A549 (cell line): ENCODE measurements around the gene GPNMB. TPM values are rescaled to one million over a fixed set of nuclear protein-coding genes. Genes with fewer than 3 reads are reported as not detected.

Source experiments
- ATAC-seq, 2 experiments: fragments of 200-7000 bp in 1 of 2; fragments of >200 bp in 1 of 2; cut with Nextera tagmentation in 1 of 2; cut with Tn5 transposase in 1 of 2; 3 replicates each; pipeline versions ENCODE4 v1.8.0 to v1.9.1; 2018 to 2020; ENCODE audit warnings: mild to moderate bottlenecking in 1 of 2, moderate library complexity in 1 of 2
- CTCF ChIA-PET: fragments of 300-600 bp; sonication (Branson Sonifier 250); formaldehyde crosslinking; extraction: SDS; loops from one replicate; lab custom pipeline; 2021; ENCODE audit warnings: antibody characterized with exemption, inconsistent platforms; lab: Yijun Ruan, JAX
- POLR2A ChIA-PET: fragments of 350-600 bp; formaldehyde crosslinking; extraction: SDS; loops from one replicate; lab custom pipeline; 2021; ENCODE audit warnings: antibody characterized with exemption, inconsistent platforms; lab: Yijun Ruan, JAX
- DNase-seq, 2 experiments: peaks; one replicate each; pipeline versions ENCODE4 v3.0.0 to v3.0.0-alpha.2; 2011 to 2016; ENCODE audit warnings: low read depth in 1 of 2, low spot score in 1 of 2
- FAIRE-seq: peaks from 2 replicates; lab custom pipeline; 2011; peaks lifted over from hg19 to GRCh38; lab: Jason Lieb, UNC
- H3K27ac ChIP-seq, 2 experiments: fragments of >200 bp; sonication (Bioruptor Twin); formaldehyde crosslinking; 3 replicates each; pipeline ENCODE4 v1.5.1; 2016 to 2017
- H3K4me1 ChIP-seq: fragments of >200 bp; sonication (Bioruptor Twin); formaldehyde crosslinking; 3 replicates; pipeline ENCODE4 v1.6.1; 2016
- H3K4me2 ChIP-seq: fragments of >200 bp; sonication (Bioruptor Twin); formaldehyde crosslinking; 3 replicates; pipeline ENCODE4 v1.6.1; 2016
- H3K4me3 ChIP-seq: fragments of >200 bp; sonication (Bioruptor Twin); formaldehyde crosslinking; 3 replicates; pipeline ENCODE4 v1.5.1; 2016
- H3K9me3 ChIP-seq: fragments of >200 bp; sonication (Bioruptor Twin); formaldehyde crosslinking; 3 replicates; pipeline ENCODE4 v1.6.1; 2016
- BHLHE40 ChIP-seq: IDR thresholded peaks from 2 replicates; pipeline ENCODE4 v1.6.1; 2012; ENCODE audit warnings: low read depth, low read length, inconsistent platforms
- CBX2 ChIP-seq: fragments of 200-600 bp; sonication (generic); IDR thresholded peaks from 2 replicates; pipeline ENCODE4 v1.6.1; 2016; ENCODE audit warnings: low read depth, mild to moderate bottlenecking, borderline replicate concordance
- CEBPB ChIP-seq, 2 experiments: fragments of >200 bp in 1 of 2; sonication (Bioruptor Twin) in 1 of 2; formaldehyde crosslinking in 1 of 2; IDR thresholded peaks; 2 replicates each; pipeline ENCODE4 v1.6.1; 2012 to 2016
- CHD2 ChIP-seq: fragments of 150-350 bp; IDR thresholded peaks from 2 replicates; pipeline ENCODE4 v1.6.1; 2014; ENCODE audit warnings: low read length; ENCODE audit not compliant: partially characterized antibody
- CHD4 ChIP-seq: fragments of 200-600 bp; sonication (generic); IDR thresholded peaks from 2 replicates; pipeline ENCODE4 v1.6.1; 2016; ENCODE audit warnings: antibody characterized with exemption, mild to moderate bottlenecking, borderline replicate concordance
- EHMT2 ChIP-seq: fragments of 200-600 bp; sonication (generic); IDR thresholded peaks from 2 replicates; pipeline ENCODE4 v1.6.1; 2016; ENCODE audit warnings: antibody characterized with exemption, low read depth, mild to moderate bottlenecking, moderate library complexity
- FOXS1 ChIP-seq: fragments of 250-450 bp; sonication (Bioruptor Pico); IDR thresholded peaks from 2 replicates; pipeline ENCODE4 v1.5.0; 2020; ENCODE audit warnings: mild to moderate bottlenecking, moderate library complexity
- GATA3 ChIP-seq: IDR thresholded peaks from 2 replicates; pipeline ENCODE4 v1.6.1; 2012; ENCODE audit warnings: borderline replicate concordance
- HDAC2 ChIP-seq: fragments of 200-600 bp; sonication (generic); IDR thresholded peaks from 2 replicates; pipeline ENCODE4 v1.6.1; 2016
- HMGXB4 ChIP-seq: fragments of 250-450 bp; sonication (Bioruptor Pico); IDR thresholded peaks from 2 replicates; pipeline ENCODE4 v1.5.0; 2021; ENCODE audit warnings: mild to moderate bottlenecking, moderate library complexity, borderline replicate concordance
- HOXB5 ChIP-seq: fragments of 250-450 bp; sonication (Bioruptor Pico); IDR thresholded peaks from 2 replicates; pipeline ENCODE4 v1.5.0; 2020; ENCODE audit warnings: mild to moderate bottlenecking, moderate library complexity
- KDM1A ChIP-seq: fragments of 200-600 bp; sonication (generic); IDR thresholded peaks from 2 replicates; pipeline ENCODE4 v1.6.1; 2016; ENCODE audit warnings: low read depth, mild to moderate bottlenecking
- KDM5A ChIP-seq: fragments of 200-600 bp; sonication (generic); IDR thresholded peaks from 2 replicates; pipeline ENCODE4 v1.6.1; 2016; ENCODE audit warnings: antibody characterized with exemption, mild to moderate bottlenecking
- MAFK ChIP-seq: fragments of 450-650 bp; IDR thresholded peaks from 2 replicates; pipeline ENCODE4 v1.6.1; 2014; ENCODE audit not compliant: partially characterized antibody
- NPAS2 ChIP-seq: fragments of 250-450 bp; sonication (Bioruptor Pico); IDR thresholded peaks from 2 replicates; pipeline ENCODE4 v1.8.0; 2022; ENCODE audit warnings: mild to moderate bottlenecking, moderate library complexity, borderline replicate concordance
- PHF8 ChIP-seq: fragments of 200-600 bp; sonication (generic); IDR thresholded peaks from 2 replicates; pipeline ENCODE4 v1.6.1; 2016; ENCODE audit warnings: low read depth, mild to moderate bottlenecking, antibody characterized with exemption, moderate library complexity, borderline replicate concordance
- POLR2AphosphoS2 ChIP-seq: conservative IDR thresholded peaks from 2 replicates; pipeline ENCODE4 v1.6.1; 2012; ENCODE audit warnings: low read length, improper control_type of control experiment, inconsistent platforms
- RFX5 ChIP-seq: fragments of 450-650 bp; IDR thresholded peaks from 2 replicates; pipeline ENCODE4 v1.7.1; 2014; ENCODE audit warnings: antibody characterized with exemption, mild to moderate bottlenecking, moderate library complexity
- SMC3 ChIP-seq: fragments of >200 bp; sonication (Bioruptor Twin); formaldehyde crosslinking; IDR thresholded peaks from 3 replicates; pipeline ENCODE4 v1.6.1; 2018; ENCODE audit warnings: inconsistent platforms
- TFCP2L1 ChIP-seq: fragments of 250-450 bp; sonication (Bioruptor Pico); IDR thresholded peaks from 2 replicates; pipeline ENCODE4 v1.5.0; 2021; ENCODE audit warnings: mild to moderate bottlenecking
- WGBS: methylation state at CpG from one replicate; pipeline ENCODE4 v1.1.6; 2017; ENCODE audit errors: missing lambda C conversion rate; 5-methylcytosine and 5-hydroxymethylcytosine counted together
- polyA plus RNA-seq, 4 experiments: library from polyadenylated mRNA; depleted of rRNA in 3 of 4; stranded (reverse); fragments of >200 nt; fragmentation: RNase III in 1 of 4; extraction: RNeasy Plus Mini Kit Qiagen cat#74134 plus additional on column Dnase treatment in 1 of 4; gene quantifications; 2 replicates in 3 of 4; 3 replicates in 1 of 4; pipeline ENCODE4 v1.2.3, GENCODE V29; 2011 to 2017
- TF ChIP-seq, protein P1 (sequence below): fragments of >200 bp; sonication (Bioruptor Twin); formaldehyde crosslinking; IDR thresholded peaks from 3 replicates; pipeline ENCODE4 v1.5.1; 2016
- TF ChIP-seq, protein P2 (sequence below): fragments of 250-450 bp; sonication (Bioruptor Pico); IDR thresholded peaks from 2 replicates; pipeline ENCODE4 v1.5.0; 2020; ENCODE audit warnings: low read depth, mild to moderate bottlenecking, moderate library complexity
- TF ChIP-seq, protein P3 (sequence below): IDR thresholded peaks from 2 replicates; pipeline ENCODE4 v1.6.1; 2012; ENCODE audit warnings: low read depth, borderline replicate concordance
- TF ChIP-seq, protein P4 (sequence below): fragments of 450-650 bp; IDR thresholded peaks from 2 replicates; pipeline ENCODE4 v1.6.1; 2014; ENCODE audit warnings: antibody characterized with exemption

Gene GPNMB
- polyA plus RNA-seq, 2 of the 4 experiments (the other 2 are of a cell fraction), result 3.3 to 4.7 TPM

DNA sequence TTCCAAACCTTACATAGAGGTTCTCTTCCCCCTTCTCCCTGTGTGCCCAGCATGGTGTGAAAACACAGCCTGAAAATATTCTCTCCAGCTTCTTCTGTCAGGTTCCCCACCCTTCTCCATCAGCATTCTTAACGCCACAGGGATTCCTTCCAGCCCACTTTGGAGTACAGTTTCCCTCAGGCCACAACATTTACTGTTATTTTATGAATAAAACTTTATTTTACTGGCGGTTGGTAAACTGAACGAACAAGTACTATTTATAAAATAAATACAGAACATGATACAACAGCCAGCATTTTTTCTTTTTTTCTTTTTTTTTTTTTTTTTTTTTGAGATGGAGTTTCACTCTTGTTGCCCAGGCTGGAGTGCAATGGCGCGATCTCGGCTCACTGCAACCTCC lies 31.6 kb upstream of the GPNMB start:
- ATAC-seq, result no peak
- no peak for FAIRE-seq
- ChIA-PET POLR2A (no interaction called here), CTCF (interaction anchor here (1.1 kb wide), 1 partner anchor 46 kb away, joined by 3 read pairs; no protein-coding TSS in a partner anchor)
- H3K27ac ChIP-seq, result no peak overlapping the region
- H3K4me2 ChIP-seq, result no peak overlapping the region
- no peak for TF ChIP-seq HMGXB4
- TF ChIP-seq, protein P1, sequence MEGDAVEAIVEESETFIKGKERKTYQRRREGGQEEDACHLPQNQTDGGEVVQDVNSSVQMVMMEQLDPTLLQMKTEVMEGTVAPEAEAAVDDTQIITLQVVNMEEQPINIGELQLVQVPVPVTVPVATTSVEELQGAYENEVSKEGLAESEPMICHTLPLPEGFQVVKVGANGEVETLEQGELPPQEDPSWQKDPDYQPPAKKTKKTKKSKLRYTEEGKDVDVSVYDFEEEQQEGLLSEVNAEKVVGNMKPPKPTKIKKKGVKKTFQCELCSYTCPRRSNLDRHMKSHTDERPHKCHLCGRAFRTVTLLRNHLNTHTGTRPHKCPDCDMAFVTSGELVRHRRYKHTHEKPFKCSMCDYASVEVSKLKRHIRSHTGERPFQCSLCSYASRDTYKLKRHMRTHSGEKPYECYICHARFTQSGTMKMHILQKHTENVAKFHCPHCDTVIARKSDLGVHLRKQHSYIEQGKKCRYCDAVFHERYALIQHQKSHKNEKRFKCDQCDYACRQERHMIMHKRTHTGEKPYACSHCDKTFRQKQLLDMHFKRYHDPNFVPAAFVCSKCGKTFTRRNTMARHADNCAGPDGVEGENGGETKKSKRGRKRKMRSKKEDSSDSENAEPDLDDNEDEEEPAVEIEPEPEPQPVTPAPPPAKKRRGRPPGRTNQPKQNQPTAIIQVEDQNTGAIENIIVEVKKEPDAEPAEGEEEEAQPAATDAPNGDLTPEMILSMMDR, result no peak
- TF ChIP-seq, protein P2, sequence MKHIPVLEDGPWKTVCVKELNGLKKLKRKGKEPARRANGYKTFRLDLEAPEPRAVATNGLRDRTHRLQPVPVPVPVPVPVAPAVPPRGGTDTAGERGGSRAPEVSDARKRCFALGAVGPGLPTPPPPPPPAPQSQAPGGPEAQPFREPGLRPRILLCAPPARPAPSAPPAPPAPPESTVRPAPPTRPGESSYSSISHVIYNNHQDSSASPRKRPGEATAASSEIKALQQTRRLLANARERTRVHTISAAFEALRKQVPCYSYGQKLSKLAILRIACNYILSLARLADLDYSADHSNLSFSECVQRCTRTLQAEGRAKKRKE (CRISPR knock-in tag), result no peak
- TF ChIP-seq, protein P3, sequence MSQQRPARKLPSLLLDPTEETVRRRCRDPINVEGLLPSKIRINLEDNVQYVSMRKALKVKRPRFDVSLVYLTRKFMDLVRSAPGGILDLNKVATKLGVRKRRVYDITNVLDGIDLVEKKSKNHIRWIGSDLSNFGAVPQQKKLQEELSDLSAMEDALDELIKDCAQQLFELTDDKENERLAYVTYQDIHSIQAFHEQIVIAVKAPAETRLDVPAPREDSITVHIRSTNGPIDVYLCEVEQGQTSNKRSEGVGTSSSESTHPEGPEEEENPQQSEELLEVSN, result no peak
- TF ChIP-seq TFCP2L1 (CRISPR knock-in tag), result no peak
- no peak for TF ChIP-seq CHD2
- no peak for DNase-seq
- H3K9me3 ChIP-seq, result no peaks in the 10 kb centered on the region
- H3K4me3 ChIP-seq, result no peak overlapping the region
- no peaks in the 10 kb centered on the region for H3K4me1 ChIP-seq
- 83% methylated on average over 6 of the region's 6 CpGs for WGBS

DNA sequence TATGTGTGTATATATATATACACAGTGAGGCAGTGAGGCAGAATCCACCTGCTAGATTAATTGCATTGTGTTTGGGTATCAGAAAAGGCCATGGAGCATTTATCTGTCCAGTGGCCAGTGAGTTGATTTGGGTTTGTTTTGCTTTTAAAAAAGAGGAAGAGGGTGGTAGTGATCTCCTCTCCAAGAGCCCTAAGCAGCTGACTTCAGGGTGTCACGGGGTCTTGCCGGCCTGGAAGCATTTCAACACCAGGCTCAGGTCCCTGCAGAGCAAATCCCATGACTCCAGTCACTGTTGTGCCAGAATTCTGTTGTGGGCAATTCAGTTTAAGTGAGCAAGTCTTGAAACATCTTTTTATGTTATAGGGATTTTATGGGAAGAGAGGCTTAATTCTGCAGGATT lies 30.6 kb upstream of the GPNMB start:
- ChIA-PET POLR2A (no interaction called here), CTCF (no interaction called here)

DNA sequence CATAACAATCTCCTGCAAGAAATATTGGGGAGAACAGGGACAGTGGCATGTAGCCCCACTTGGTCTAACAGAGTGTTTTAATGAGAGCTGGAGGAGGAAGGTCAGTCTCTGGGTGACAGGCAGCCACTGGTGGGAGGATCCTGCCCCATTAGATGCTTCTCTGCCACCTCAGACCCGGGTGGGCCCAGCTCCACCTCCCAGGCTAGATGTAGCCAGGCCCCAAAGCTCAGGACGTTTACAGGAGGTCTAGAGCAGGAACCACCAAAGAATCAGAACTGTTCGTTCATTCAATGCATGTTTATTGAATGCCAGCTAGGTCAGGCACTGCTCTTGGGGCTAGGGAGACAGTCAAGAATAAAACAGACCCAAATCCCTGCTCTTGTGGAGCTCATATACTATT lies 28.4 kb upstream of the GPNMB start:
- WGBS, result 17% methylated on average over 3 of the region's 3 CpGs
- no peak overlapping the region for H3K27ac ChIP-seq
- ChIA-PET CTCF (interaction anchor here (0.8 kb wide), 1 partner anchor 44 kb away, joined by 3 read pairs; no protein-coding TSS in a partner anchor), POLR2A (no interaction called here)
- H3K9me3 ChIP-seq, result no peaks in the 10 kb centered on the region
- ATAC-seq (no peak), DNase-seq (no peak), FAIRE-seq (no peak)
- H3K4me3 ChIP-seq, result no peak overlapping the region
- H3K4me2 ChIP-seq, result no peak overlapping the region
- no peaks in the 10 kb centered on the region for H3K4me1 ChIP-seq
- no peak for TF ChIP-seq CEBPB (IDR thresholded peaks at IDR 0.05)
- TF ChIP-seq, protein P2 (CRISPR knock-in tag), result no peak
- no peak for TF ChIP-seq HOXB5 (CRISPR knock-in tag)
- no peak for TF ChIP-seq EHMT2
- TF ChIP-seq TFCP2L1 (CRISPR knock-in tag), result no peak
- TF ChIP-seq, protein P4, sequence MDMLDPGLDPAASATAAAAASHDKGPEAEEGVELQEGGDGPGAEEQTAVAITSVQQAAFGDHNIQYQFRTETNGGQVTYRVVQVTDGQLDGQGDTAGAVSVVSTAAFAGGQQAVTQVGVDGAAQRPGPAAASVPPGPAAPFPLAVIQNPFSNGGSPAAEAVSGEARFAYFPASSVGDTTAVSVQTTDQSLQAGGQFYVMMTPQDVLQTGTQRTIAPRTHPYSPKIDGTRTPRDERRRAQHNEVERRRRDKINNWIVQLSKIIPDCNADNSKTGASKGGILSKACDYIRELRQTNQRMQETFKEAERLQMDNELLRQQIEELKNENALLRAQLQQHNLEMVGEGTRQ, result no peak
- TF ChIP-seq CHD2, result no peak
- TF ChIP-seq GATA3, result no peak
- TF ChIP-seq NPAS2 (CRISPR knock-in tag), result no peak
- no peak for TF ChIP-seq PHF8
- TF ChIP-seq FOXS1 (CRISPR knock-in tag), result no peak
- TF ChIP-seq SMC3, result no peak
- TF ChIP-seq KDM5A, result no peak
- no peak for TF ChIP-seq HDAC2
- no peak for TF ChIP-seq BHLHE40
- TF ChIP-seq, protein P3, result no peak

More for the DNA sequence above, 30.6 kb upstream of the GPNMB start:
- H3K4me2 ChIP-seq, result no peak overlapping the region
- H3K27ac ChIP-seq, result no peak overlapping the region
- WGBS, result 65% methylated on average over 2 of the region's 2 CpGs
- H3K4me3 ChIP-seq, result no peak overlapping the region
- H3K9me3 ChIP-seq, result no peaks in the 10 kb centered on the region
- FAIRE-seq (no peak), ATAC-seq (no peak), DNase-seq (no peak)
- no peaks in the 10 kb centered on the region for H3K4me1 ChIP-seq
- TF ChIP-seq RFX5 (no peak), MAFK (no peak), CEBPB (IDR thresholded peaks at IDR 0.05) (no peak), CHD4 (no peak), FOXS1 (CRISPR knock-in tag) (no peak), POLR2AphosphoS2 (no peak), NPAS2 (CRISPR knock-in tag) (no peak), KDM1A (no peak), CBX2 (no peak)
- TF ChIP-seq, protein P1, result no peak
